Mucosa of descending colon (tissue), 3 donors: ENCODE results near the gene NUAK1. TPM values are rescaled to one million over a fixed set of nuclear protein-coding genes. Genes with fewer than 3 reads are reported as not detected.

Source experiments
- ATAC-seq: fragments of 200-7000 bp; cut with Tn5 transposase; one replicate; pipeline ENCODE4 v1.9.1; 2020; ENCODE audit warnings: mild to moderate bottlenecking, moderate library complexity
- DNase-seq, 3 donors: peaks; one replicate each; pipeline ENCODE4 v3.0.0-alpha.2; 2020
- H3K36me3 ChIP-seq: fragments of 200-600 bp; one replicate; pipeline ENCODE4 v1.8.0; 2021; ENCODE audit warnings: low read depth, mild to moderate bottlenecking
- H3K4me1 ChIP-seq: fragments of 200-600 bp; one replicate; pipeline ENCODE4 v1.8.0; 2021; ENCODE audit warnings: low read depth, mild to moderate bottlenecking
- H3K4me3 ChIP-seq: fragments of 200-600 bp; one replicate; pipeline ENCODE4 v1.8.0; 2021; ENCODE audit warnings: mild to moderate bottlenecking
- H3K9me3 ChIP-seq: fragments of 200-600 bp; one replicate; pipeline ENCODE4 v1.8.0; 2021; ENCODE audit warnings: mild to moderate bottlenecking
- intact Hi-C, 2 donors: fragments of 100-400 bp; cut with DNase I in 1 of 2; cut with micrococcal nuclease in 1 of 2; formaldehyde crosslinking; loops; one replicate each; pipeline versions ENCODE4 v1.11.0 to v1.11.1; 2022; cut with DNase I, micrococcal nuclease
- total RNA-seq, 3 donors: library from RNA; stranded (reverse); fragmentation: NEBNext Ultra II Directional in 2 of 3; extraction: Animal tissue kit (Norgen Biotek cat#: 25700) in 2 of 3; gene quantifications; one replicate each; pipeline versions ENCODE4 v1.2.1 to v1.2.4, GENCODE V29; 2021 to 2023
- TF ChIP-seq, protein P1 (sequence below): fragments of 200-600 bp; IDR thresholded peaks from one replicate; pipeline ENCODE4 v1.8.0; 2022; ENCODE audit warnings: antibody characterized with exemption, mild to moderate bottlenecking
- donor health status: DM: no; HTN: no; CAD: no; lungs with moderate emphysema.
- donor health status: DM: no; HTN: no; CAD: no.
- donor health status: DM: no; HTN: yes; CAD: no.

Gene NUAK1
- total RNA-seq, 3 donors from 2014 or later: 4.9 to 6.8 (median 5.4) TPM

DNA sequence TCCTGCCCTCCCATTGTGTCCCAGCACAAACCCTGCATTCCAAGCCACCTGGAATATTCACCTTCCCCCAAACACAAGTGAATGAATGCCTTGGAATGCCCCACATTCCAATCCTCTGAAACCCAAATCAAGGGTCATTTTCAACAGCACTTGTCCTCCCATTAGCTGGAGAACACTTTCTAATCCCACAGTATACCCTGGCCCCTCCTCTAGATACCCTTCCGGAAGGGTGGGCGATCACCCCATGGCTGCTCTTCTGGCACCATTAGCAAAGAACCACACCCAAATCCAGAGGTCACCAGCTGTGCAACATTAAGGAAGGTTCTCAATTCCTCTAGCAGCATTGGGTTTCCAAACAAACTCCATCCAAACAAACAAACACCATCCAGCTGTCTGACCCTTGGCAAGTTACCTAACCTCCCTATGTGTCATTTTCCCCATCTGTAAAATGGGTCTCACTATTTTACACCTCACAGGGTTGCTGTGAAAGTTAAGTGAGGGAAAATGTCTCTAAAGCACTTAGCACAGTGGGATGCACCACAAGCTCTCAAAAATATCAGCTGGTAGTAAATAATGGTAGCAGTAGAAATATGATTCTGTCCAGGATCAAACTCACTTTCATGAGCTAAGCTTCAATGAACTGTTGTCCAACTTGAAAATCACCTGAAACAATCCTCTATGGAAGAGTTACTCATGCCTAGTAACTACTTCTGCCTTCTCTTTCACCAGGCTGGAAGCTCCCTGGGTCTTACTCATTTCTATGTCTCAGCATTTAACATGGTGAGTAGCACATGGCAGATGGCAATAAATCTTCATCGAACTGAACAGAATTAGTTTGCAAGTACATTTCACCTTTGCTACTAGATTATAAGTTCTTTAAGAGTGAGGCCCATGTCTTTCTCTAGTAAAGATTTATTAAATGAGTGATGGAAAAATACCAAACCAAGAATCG is 5.3 kb downstream of the NUAK1 start:
- H3K36me3 ChIP-seq: no peaks in the 10 kb centered on the region
- no peak for ATAC-seq

GRCh38 chr12:106132175-106133135 is 6.3 kb downstream of the NUAK1 start:
- no peaks in the 10 kb centered on the region for H3K9me3 ChIP-seq
- DNase-seq (no peak), ATAC-seq (no peak)
- H3K4me1 ChIP-seq: no peaks in the 10 kb centered on the region
- intact Hi-C loops: loop anchor here (10.0 kb wide), 3 partner anchors 98 to 568 kb away; no protein-coding TSS in a partner anchor
- no peak overlapping the region for H3K4me3 ChIP-seq
- no peaks in the 10 kb centered on the region for H3K36me3 ChIP-seq
- TF ChIP-seq, protein P1, sequence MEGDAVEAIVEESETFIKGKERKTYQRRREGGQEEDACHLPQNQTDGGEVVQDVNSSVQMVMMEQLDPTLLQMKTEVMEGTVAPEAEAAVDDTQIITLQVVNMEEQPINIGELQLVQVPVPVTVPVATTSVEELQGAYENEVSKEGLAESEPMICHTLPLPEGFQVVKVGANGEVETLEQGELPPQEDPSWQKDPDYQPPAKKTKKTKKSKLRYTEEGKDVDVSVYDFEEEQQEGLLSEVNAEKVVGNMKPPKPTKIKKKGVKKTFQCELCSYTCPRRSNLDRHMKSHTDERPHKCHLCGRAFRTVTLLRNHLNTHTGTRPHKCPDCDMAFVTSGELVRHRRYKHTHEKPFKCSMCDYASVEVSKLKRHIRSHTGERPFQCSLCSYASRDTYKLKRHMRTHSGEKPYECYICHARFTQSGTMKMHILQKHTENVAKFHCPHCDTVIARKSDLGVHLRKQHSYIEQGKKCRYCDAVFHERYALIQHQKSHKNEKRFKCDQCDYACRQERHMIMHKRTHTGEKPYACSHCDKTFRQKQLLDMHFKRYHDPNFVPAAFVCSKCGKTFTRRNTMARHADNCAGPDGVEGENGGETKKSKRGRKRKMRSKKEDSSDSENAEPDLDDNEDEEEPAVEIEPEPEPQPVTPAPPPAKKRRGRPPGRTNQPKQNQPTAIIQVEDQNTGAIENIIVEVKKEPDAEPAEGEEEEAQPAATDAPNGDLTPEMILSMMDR: no peak

More for the DNA sequence above, 5.3 kb downstream of the NUAK1 start:
- H3K9me3 ChIP-seq: no peaks in the 10 kb centered on the region
- intact Hi-C loops: loop anchor here (10.0 kb wide), 3 partner anchors 99 to 569 kb away; no protein-coding TSS in a partner anchor
- TF ChIP-seq, protein P1: no peak
- DNase-seq: no peak
- H3K4me1 ChIP-seq: peaks cover 4% of the 10 kb centered on the region
- H3K4me3 ChIP-seq: no peak overlapping the region

DNA sequence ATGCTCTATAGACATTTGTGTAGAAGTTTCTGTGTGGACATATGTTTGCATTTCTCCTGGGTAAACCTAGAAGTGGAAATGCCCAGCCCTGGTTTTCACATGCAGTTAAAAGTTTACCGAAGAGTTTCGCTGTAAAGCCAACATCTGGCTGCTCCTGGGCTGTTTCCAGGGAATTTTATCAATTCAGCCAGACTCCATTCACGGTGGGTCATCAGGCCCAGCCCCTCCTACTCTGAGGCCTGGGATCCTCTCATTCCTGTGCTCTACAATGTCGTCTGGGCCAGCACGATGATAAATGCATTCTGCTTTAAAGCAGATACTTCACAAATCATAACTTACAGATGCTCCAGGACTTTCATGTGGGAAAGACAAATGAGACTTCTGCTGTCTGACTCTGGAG is 7.1 kb downstream of the NUAK1 start:
- Histone ChIP-seq H3K4me3 (no peak overlapping the region), H3K9me3 (no peaks in the 10 kb centered on the region), H3K36me3 (no peaks in the 10 kb centered on the region), H3K4me1 (no peaks in the 10 kb centered on the region)
- TF ChIP-seq, protein P1: no peak
- ATAC-seq: no peak
- intact Hi-C loops: loop anchor here (10.0 kb wide), 3 partner anchors 97 to 567 kb away; no protein-coding TSS in a partner anchor
- no peak for DNase-seq

DNA sequence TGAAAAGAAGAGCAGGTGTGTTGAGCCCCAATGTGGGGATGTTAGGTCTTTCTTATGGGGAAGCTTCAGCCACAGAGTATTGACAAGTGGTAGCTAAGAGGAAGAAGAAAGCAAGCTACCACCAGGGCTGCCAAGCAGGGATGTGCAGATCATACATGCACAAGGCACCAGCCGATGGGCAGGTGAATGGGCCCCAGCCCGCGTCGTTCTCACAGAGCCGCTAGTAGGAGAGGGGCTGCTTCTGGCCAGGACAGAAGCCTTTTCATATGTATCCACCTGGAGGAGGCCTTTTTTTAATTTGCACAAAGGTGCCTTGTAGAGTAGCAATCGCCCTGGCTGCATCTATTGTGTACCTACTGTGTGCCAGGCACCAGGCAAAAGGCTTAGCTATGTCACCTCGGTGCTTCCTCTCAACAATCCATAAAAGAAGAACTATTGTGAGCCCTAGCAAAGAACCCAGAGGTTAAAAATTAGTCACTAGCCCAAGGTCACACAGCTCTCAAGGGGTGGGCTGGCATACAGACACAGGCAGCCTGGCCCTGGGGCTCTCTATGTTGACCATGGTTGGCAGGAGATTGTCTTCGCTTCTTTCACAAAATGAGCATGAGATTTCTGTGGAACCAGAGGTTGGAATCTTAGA is 8.2 kb downstream of the NUAK1 start:
- ATAC-seq: no peak
- Histone ChIP-seq H3K36me3 (no peaks in the 10 kb centered on the region), H3K4me3 (no peak overlapping the region), H3K4me1 (no peaks in the 10 kb centered on the region), H3K9me3 (no peaks in the 10 kb centered on the region)
- DNase-seq: no peak
- intact Hi-C loops: loop anchor here (10.0 kb wide), 3 partner anchors 96 to 566 kb away; no protein-coding TSS in a partner anchor
- TF ChIP-seq, protein P1: no peak
